Ishikawa (cell line): ENCODE measurements around the gene ERAL1.

Experiments used
- CEBPB ChIP-seq: IDR thresholded peaks from 2 replicates; pipeline ENCODE4 v1.6.1; 2012
- CREB1 ChIP-seq: IDR thresholded peaks from 2 replicates; pipeline ENCODE4 v1.6.1; 2012; ENCODE audit warnings: low read depth
- EGR1 ChIP-seq: IDR thresholded peaks from 2 replicates; pipeline ENCODE4 v1.6.1; 2012
- EP300 ChIP-seq: IDR thresholded peaks from 2 replicates; pipeline ENCODE4 v1.6.1; 2012; ENCODE audit warnings: borderline replicate concordance
- FOXM1 ChIP-seq: IDR thresholded peaks from 2 replicates; pipeline ENCODE4 v1.6.1; 2012; ENCODE audit warnings: low read depth, borderline replicate concordance
- MAX ChIP-seq: IDR thresholded peaks from 2 replicates; pipeline ENCODE4 v1.6.1; 2012
- NFIC ChIP-seq: IDR thresholded peaks from 2 replicates; pipeline ENCODE4 v1.6.1; 2012
- RAD21 ChIP-seq: IDR thresholded peaks from 2 replicates; pipeline ENCODE4 v1.6.1; 2012; ENCODE audit warnings: low read depth
- REST ChIP-seq: IDR thresholded peaks from 2 replicates; pipeline ENCODE4 v1.6.1; 2012; ENCODE audit warnings: low read depth, mild to moderate bottlenecking
- TAF1 ChIP-seq: IDR thresholded peaks from 2 replicates; pipeline ENCODE4 v1.6.1; 2012; ENCODE audit warnings: low read depth, mild to moderate bottlenecking
- TCF12 ChIP-seq: IDR thresholded peaks from 2 replicates; pipeline ENCODE4 v1.6.1; 2012; ENCODE audit warnings: low read depth
- TEAD4 ChIP-seq: IDR thresholded peaks from 2 replicates; pipeline ENCODE4 v1.6.1; 2012
- USF1 ChIP-seq: IDR thresholded peaks from 2 replicates; pipeline ENCODE4 v1.6.1; 2012
- YY1 ChIP-seq: IDR thresholded peaks from 2 replicates; pipeline ENCODE4 v1.6.1; 2012; ENCODE audit warnings: low read depth
- ZBTB7A ChIP-seq: IDR thresholded peaks from 2 replicates; pipeline ENCODE4 v1.6.1; 2012; ENCODE audit warnings: low read depth

ERAL1 gene

GRCh38 chr17:28885951-28886350 is 31.1 kb downstream of the ERAL1 start:
- no peak for TF ChIP-seq CEBPB
- no peak for TF ChIP-seq RAD21
- no peak for TF ChIP-seq FOXM1
- TF ChIP-seq EP300: no peak
- TF ChIP-seq ZBTB7A: no peak
- TF ChIP-seq USF1: no peak
- no peak for TF ChIP-seq MAX
- no peak for TF ChIP-seq TAF1
- no peak for TF ChIP-seq REST
- TF ChIP-seq YY1: no peak
- TF ChIP-seq EGR1: no peak
- no peak for TF ChIP-seq TCF12
- no peak for TF ChIP-seq TEAD4
- TF ChIP-seq CREB1: no peak
- TF ChIP-seq NFIC: no peak

- no peak for TF ChIP-seq REST
- no peak for TF ChIP-seq EP300
- no peak for TF ChIP-seq FOXM1
- TF ChIP-seq ZBTB7A: no peak
- TF ChIP-seq TAF1: no peak
- no peak for TF ChIP-seq TCF12
- TF ChIP-seq EGR1: no peak
- no peak for TF ChIP-seq CEBPB
- TF ChIP-seq NFIC: no peak
- no peak for TF ChIP-seq YY1
Measured at GRCh38 chr17:28887871-28888471, 33.2 kb downstream of the ERAL1 start.

- TF ChIP-seq ZBTB7A: no peak
- TF ChIP-seq CEBPB: no peak
- TF ChIP-seq EGR1: no peak
Measured at GRCh38 chr17:28888832-28889231, 34.0 kb downstream of the ERAL1 start.

GRCh38 chr17:28889996-28890395 is 35.2 kb downstream of the ERAL1 start:
- TF ChIP-seq EP300 (no peak), USF1 (no peak), YY1 (no peak), CEBPB (no peak), REST (no peak), MAX (no peak), TEAD4 (no peak), EGR1 (no peak), TCF12 (no peak), NFIC (no peak), TAF1 (no peak), FOXM1 (no peak), ZBTB7A (no peak), RAD21 (no peak), CREB1 (no peak)

- TF ChIP-seq ZBTB7A (no peak), NFIC (no peak), CEBPB (no peak), CREB1 (no peak), TEAD4 (no peak), MAX (no peak), TAF1 (no peak), RAD21 (no peak), TCF12 (no peak), FOXM1 (no peak), EGR1 (no peak), USF1 (no peak), REST (no peak), EP300 (no peak)
Measured at GRCh38 chr17:28891201-28891600, 36.4 kb downstream of the ERAL1 start.
